Mucosa of descending colon (tissue), 3 donors: ENCODE results near the gene RAP1GAP. TPM values are rescaled to one million over a fixed set of nuclear protein-coding genes. Genes with fewer than 3 reads are reported as not detected.

Experiments used
- ATAC-seq: fragments of 200-7000 bp; cut with Tn5 transposase; one replicate; pipeline ENCODE4 v1.9.1; 2020; ENCODE audit warnings: mild to moderate bottlenecking, moderate library complexity
- DNase-seq, 3 donors: peaks; one replicate each; pipeline ENCODE4 v3.0.0-alpha.2; 2020
- H3K36me3 ChIP-seq: fragments of 200-600 bp; one replicate; pipeline ENCODE4 v1.8.0; 2021; ENCODE audit warnings: low read depth, mild to moderate bottlenecking
- H3K4me1 ChIP-seq: fragments of 200-600 bp; one replicate; pipeline ENCODE4 v1.8.0; 2021; ENCODE audit warnings: low read depth, mild to moderate bottlenecking
- H3K4me3 ChIP-seq: fragments of 200-600 bp; one replicate; pipeline ENCODE4 v1.8.0; 2021; ENCODE audit warnings: mild to moderate bottlenecking
- H3K9me3 ChIP-seq: fragments of 200-600 bp; one replicate; pipeline ENCODE4 v1.8.0; 2021; ENCODE audit warnings: mild to moderate bottlenecking
- CTCF ChIP-seq: fragments of 200-600 bp; IDR thresholded peaks from one replicate; pipeline ENCODE4 v1.8.0; 2022; ENCODE audit warnings: antibody characterized with exemption, mild to moderate bottlenecking
- intact Hi-C, 2 donors: fragments of 100-400 bp; cut with DNase I in 1 of 2; cut with micrococcal nuclease in 1 of 2; formaldehyde crosslinking; loops; one replicate each; pipeline versions ENCODE4 v1.11.0 to v1.11.1; 2022; cut with DNase I, micrococcal nuclease
- total RNA-seq, 3 donors: library from RNA; stranded (reverse); fragmentation: NEBNext Ultra II Directional in 2 of 3; extraction: Animal tissue kit (Norgen Biotek cat#: 25700) in 2 of 3; gene quantifications; one replicate each; pipeline versions ENCODE4 v1.2.1 to v1.2.4, GENCODE V29; 2021 to 2023
- donor health status: DM: no; HTN: no; CAD: no; lungs with moderate emphysema.
- donor health status: DM: no; HTN: no; CAD: no.
- donor health status: DM: no; HTN: yes; CAD: no.

RAP1GAP gene
- total RNA-seq, 3 donors from 2014 or later: 15.7 to 59.6 (median 43.0) TPM

GRCh38 chr1:21572735-21573277 is 96.4 kb downstream of the RAP1GAP start:
- intact Hi-C loops: no loop called here
- H3K4me3 ChIP-seq: no peak overlapping the region
- DNase-seq (peak in 1 of 3 donors; percentile 9), ATAC-seq (no peak)
- no peak for TF ChIP-seq CTCF
- H3K9me3 ChIP-seq: no peaks in the 10 kb centered on the region
- no peaks in the 10 kb centered on the region for H3K36me3 ChIP-seq
- H3K4me1 ChIP-seq: no peaks in the 10 kb centered on the region

- TF ChIP-seq CTCF: no peak
- no peaks in the 10 kb centered on the region for H3K4me1 ChIP-seq
- intact Hi-C loops: no loop called here
- ATAC-seq (no peak), DNase-seq (peak in 1 of 3 donors; percentile 11)
- no peaks in the 10 kb centered on the region for H3K9me3 ChIP-seq
- no peaks in the 10 kb centered on the region for H3K36me3 ChIP-seq
- no peak overlapping the region for H3K4me3 ChIP-seq
These were observed 96.9 kb downstream of the RAP1GAP start for GRCh38 chr1:21572221-21572620.

- H3K36me3 ChIP-seq: no peaks in the 10 kb centered on the region
- TF ChIP-seq CTCF: no peak
- H3K4me3 ChIP-seq: no peak overlapping the region
- intact Hi-C loops: no loop called here
- H3K9me3 ChIP-seq: no peaks in the 10 kb centered on the region
- H3K4me1 ChIP-seq: no peaks in the 10 kb centered on the region
- no peak for DNase-seq
- no peak for ATAC-seq
These were observed 98.3 kb downstream of the RAP1GAP start for GRCh38 chr1:21570885-21571284.

GRCh38 chr1:21570528-21570875 is 98.7 kb downstream of the RAP1GAP start:
- H3K4me3 ChIP-seq: no peak overlapping the region
- no peaks in the 10 kb centered on the region for H3K9me3 ChIP-seq
- no peaks in the 10 kb centered on the region for H3K36me3 ChIP-seq
- DNase-seq: no peak
- H3K4me1 ChIP-seq: no peaks in the 10 kb centered on the region
- no peak for TF ChIP-seq CTCF
- intact Hi-C loops: no loop called here
- ATAC-seq: no peak

GRCh38 chr1:21569820-21570527 is 99.2 kb downstream of the RAP1GAP start:
- no peak for TF ChIP-seq CTCF
- Histone ChIP-seq H3K9me3 (no peaks in the 10 kb centered on the region), H3K4me1 (no peaks in the 10 kb centered on the region), H3K36me3 (no peaks in the 10 kb centered on the region), H3K4me3 (no peak overlapping the region)
- intact Hi-C loops: no loop called here
- no peak for ATAC-seq
- no peak for DNase-seq
